Fibroblast of pulmonary artery (primary cell): ENCODE results near the gene MLLT3.

Source experiments
- DNase-seq: peaks from one replicate; pipeline ENCODE4 v3.0.0-alpha.2; 2010; ENCODE audit warnings: low read depth
- H3K4me3 ChIP-seq: replicated peaks from 2 replicates; pipeline ENCODE4 v1.5.1; 2011; ENCODE audit warnings: low read depth, mild to moderate bottlenecking, control low read depth, low read length, moderate library complexity
- CTCF ChIP-seq: IDR thresholded peaks from 2 replicates; pipeline ENCODE4 v1.5.1; 2011; ENCODE audit warnings: mild to moderate bottlenecking, control low read depth, low read length, inconsistent platforms; ENCODE audit errors: missing control alignments

MLLT3 gene

GRCh38 chr9:20352591-20352990 is 269.7 kb downstream of the MLLT3 start:
- no peak for DNase-seq
- no peak overlapping the region for H3K4me3 ChIP-seq
- no peak for TF ChIP-seq CTCF

- no peak for TF ChIP-seq CTCF
- H3K4me3 ChIP-seq = no peak overlapping the region
- DNase-seq = no peak
Measured at GRCh38 chr9:20351715-20352114, 270.6 kb downstream of the MLLT3 start.

GRCh38 chr9:20349568-20349967 is 272.7 kb downstream of the MLLT3 start:
- no peak overlapping the region for H3K4me3 ChIP-seq
- no peak for TF ChIP-seq CTCF
- no peak for DNase-seq

- no peak for TF ChIP-seq CTCF
- no peak overlapping the region for H3K4me3 ChIP-seq
- no peak for DNase-seq
Measured at GRCh38 chr9:20343325-20343724, 279.0 kb downstream of the MLLT3 start.

GRCh38 chr9:20340511-20340861 is 281.8 kb downstream of the MLLT3 start:
- DNase-seq = no peak
- no peak overlapping the region for H3K4me3 ChIP-seq

GRCh38 chr9:20335668-20336332 is 286.5 kb downstream of the MLLT3 start:
- H3K4me3 ChIP-seq = no peak overlapping the region
- TF ChIP-seq CTCF = no peak
- DNase-seq = no peak

More at GRCh38 chr9:20340511-20340861, 281.8 kb downstream of the MLLT3 start:
- TF ChIP-seq CTCF = no peak

- no peak for DNase-seq
- TF ChIP-seq CTCF = no peak
- no peak overlapping the region for H3K4me3 ChIP-seq
Measured at GRCh38 chr9:20333991-20334390, 288.3 kb downstream of the MLLT3 start.
